Ovary (tissue), 9 donors: ENCODE results near the gene EFCC1. TPM values are rescaled to one million over a fixed set of nuclear protein-coding genes. Genes with fewer than 3 reads are reported as not detected.

ENCODE experiments used
- DNase-seq, 5 donors: peaks; one replicate each; pipeline ENCODE4 v3.0.0-alpha.2; 2019 to 2020
- H3K27ac ChIP-seq, 2 donors: fragments of 200-600 bp; one replicate each; pipeline versions ENCODE4 v1.5.1 to v1.8.0; 2019 to 2022
- H3K27me3 ChIP-seq: fragments of 200-600 bp; one replicate; pipeline ENCODE4 v1.8.0; 2022
- H3K36me3 ChIP-seq: fragments of 200-600 bp; sonication (generic); one replicate; pipeline ENCODE4 v1.5.1; 2019
- H3K4me1 ChIP-seq: one replicate; pipeline ENCODE4 v1.8.1; 2013; ENCODE audit warnings: mild to moderate bottlenecking, moderate library complexity; ENCODE audit not compliant: insufficient read depth
- H3K4me3 ChIP-seq: fragments of 200-600 bp; sonication (generic); one replicate; pipeline ENCODE4 v1.5.1; 2017
- H3K9me3 ChIP-seq, 2 donors: fragments of 200-600 bp in 1 of 2; sonication (generic) in 1 of 2; one replicate each; pipeline versions ENCODE4 v1.5.1 to v1.8.1; 2013 to 2019; ENCODE audit warnings: mild to moderate bottlenecking in 1 of 2, moderate library complexity in 1 of 2
- CTCF ChIP-seq, 3 donors: fragments of 450-650 bp in 2 of 3; fragments of 200-600 bp in 1 of 3; IDR thresholded peaks; one replicate each; pipeline versions ENCODE4 v1.5.1 to v1.8.0; 2016 to 2022; ENCODE audit warnings: antibody characterized with exemption in 3 of 3, mild to moderate bottlenecking in 1 of 3
- EP300 ChIP-seq: sonication (generic); formaldehyde crosslinking; IDR thresholded peaks from one replicate; pipeline ENCODE4 v1.6.1; 2017; ENCODE audit warnings: antibody characterized with exemption
- POLR2A ChIP-seq: fragments of 450-650 bp; IDR thresholded peaks from one replicate; pipeline ENCODE4 v1.6.1; 2017; ENCODE audit warnings: antibody characterized with exemption, mild to moderate bottlenecking, moderate library complexity
- WGBS, 3 donors: extraction: QIAGEN DNeasy Blood & Tissue Kit in 1 of 3; methylation state at CpG; one replicate each; pipeline versions ENCODE4 v1.1.5 to v1.1.7; 2013 to 2017; 5-methylcytosine and 5-hydroxymethylcytosine counted together
- intact Hi-C, 4 donors: fragments of 100-400 bp; cut with DNase I; formaldehyde crosslinking; loops; one replicate each; pipeline versions ENCODE4 v1.11.0 to v1.15.1; 2022 to 2023
- polyA plus RNA-seq, 2 donors: library from polyadenylated mRNA; stranded (reverse); fragments of 200-250 nt in 1 of 2; fragments of 350-450 nt in 1 of 2; fragmentation: Illumina TruSeq in 1 of 2; extraction: RNeasy Lipid Tissue Mini Kit (QIAGEN cat#74804) in 1 of 2; gene quantifications; one replicate each; pipeline ENCODE4 v1.2.3, GENCODE V29; 2013 to 2014
- total RNA-seq, 7 donors: library from RNA; depleted of rRNA in 2 of 7; stranded (reverse); fragments of >200 nt in 2 of 7; fragmentation: NEBNext Ultra II Directional in 3 of 7; extraction: Animal tissue kit (Norgen Biotek cat#: 25700) in 3 of 7; gene quantifications; one replicate each; pipeline versions ENCODE4 v1.1.0 to v1.2.4, GENCODE V29; 2016 to 2023
- donor health status: DM: no; HTN: no; CAD: no; lungs with moderate emphysema.
- donor health status: DM: no; HTN: no; CAD: no.
- donor health status: Bipolar disorder and iron deficiency.
- donor health status: DM: yes; HTN: yes; CAD: no.
- donor health status: DM: no; HTN: no; CAD: no.
- donor health status: DM: yes; HTN: yes; CAD: no.

EFCC1 gene
- total and polyA plus RNA-seq, 9 donors, result 3.7 to 15.5 (median 7.8) TPM

- no peaks in the 10 kb centered on the region for H3K9me3 ChIP-seq
- intact Hi-C loops, result no loop called here
- H3K27me3 ChIP-seq, result no peaks in the 10 kb centered on the region
- TF ChIP-seq POLR2A (no peak), CTCF (IDR thresholded peaks at IDR 0.05) (no peak), EP300 (no peak)
- no peaks in the 10 kb centered on the region for H3K4me1 ChIP-seq
- no peak overlapping the region for H3K4me3 ChIP-seq
- no peak overlapping the region for H3K27ac ChIP-seq
- H3K36me3 ChIP-seq, result no peaks in the 10 kb centered on the region
- WGBS, 3 donors, result 89% methylated on average over 6 of the region's 6 CpGs
- peak in 2 of 5 donors; percentile 9 to 19 for DNase-seq
Measured at GRCh38 chr3:129034642-129035041, 33.5 kb downstream of the EFCC1 start.

- WGBS, 3 donors, result 88 to 90% (median 90%) methylated on average over 11 of the region's 11 CpGs
- DNase-seq, result peak in 2 of 5 donors; percentile 7 to 12
- intact Hi-C loops, result no loop called here
Measured at GRCh38 chr3:129035360-129036221, 34.5 kb downstream of the EFCC1 start.

GRCh38 chr3:129036222-129037092, 35.4 kb downstream of the EFCC1 start:
- Histone ChIP-seq H3K27me3 (no peaks in the 10 kb centered on the region), H3K4me3 (no peak overlapping the region), H3K36me3 (no peaks in the 10 kb centered on the region), H3K27ac (no peak overlapping the region), H3K9me3 (no peaks in the 10 kb centered on the region), H3K4me1 (no peaks in the 10 kb centered on the region)
- TF ChIP-seq EP300 (no peak), POLR2A (no peak), CTCF (IDR thresholded peaks at IDR 0.05) (no peak)
- intact Hi-C loops, result no loop called here
- DNase-seq, result peak in 2 of 5 donors; percentile 4 to 6
- 78 to 79% (median 78%) methylated on average over 10 of the region's 10 CpGs for WGBS, 3 donors

More at GRCh38 chr3:129035360-129036221, 34.5 kb downstream of the EFCC1 start:
- H3K36me3 ChIP-seq, result no peaks in the 10 kb centered on the region
- no peaks in the 10 kb centered on the region for H3K9me3 ChIP-seq
- no peaks in the 10 kb centered on the region for H3K27me3 ChIP-seq
- no peak overlapping the region for H3K27ac ChIP-seq
- no peak overlapping the region for H3K4me3 ChIP-seq
- H3K4me1 ChIP-seq, result no peaks in the 10 kb centered on the region
- TF ChIP-seq POLR2A, result no peak
- TF ChIP-seq CTCF (IDR thresholded peaks at IDR 0.05), result no peak
- no peak for TF ChIP-seq EP300

- no peaks in the 10 kb centered on the region for H3K4me1 ChIP-seq
- no peaks in the 10 kb centered on the region for H3K9me3 ChIP-seq
- intact Hi-C loops, result no loop called here
- no peak for TF ChIP-seq CTCF (IDR thresholded peaks at IDR 0.05)
- TF ChIP-seq EP300, result no peak
- H3K4me3 ChIP-seq, result no peak overlapping the region
- H3K36me3 ChIP-seq, result no peaks in the 10 kb centered on the region
- WGBS, 3 donors, result 4 to 100% (median 32%) methylated on average over 2 of the region's 2 CpGs
- H3K27me3 ChIP-seq, result no peaks in the 10 kb centered on the region
- no peak overlapping the region for H3K27ac ChIP-seq
- peak in 1 of 5 donors; percentile 9 for DNase-seq
Measured at GRCh38 chr3:129037093-129037419, 36.0 kb downstream of the EFCC1 start.
